ENCODE data around the gene AP1G2. TPM values are rescaled to one million over a fixed set of nuclear protein-coding genes. Genes with fewer than 3 reads are reported as not detected.
A peak's percentile ranks its signal among the peaks of the same experiment; 100 is the strongest.

AP1G2 gene
- total and polyA plus RNA-seq, 2 of the 13 experiments (the other 11 are each of a cell fraction or from before 2014, with no cell fraction given): 96.9 to 611 TPM

DNA sequence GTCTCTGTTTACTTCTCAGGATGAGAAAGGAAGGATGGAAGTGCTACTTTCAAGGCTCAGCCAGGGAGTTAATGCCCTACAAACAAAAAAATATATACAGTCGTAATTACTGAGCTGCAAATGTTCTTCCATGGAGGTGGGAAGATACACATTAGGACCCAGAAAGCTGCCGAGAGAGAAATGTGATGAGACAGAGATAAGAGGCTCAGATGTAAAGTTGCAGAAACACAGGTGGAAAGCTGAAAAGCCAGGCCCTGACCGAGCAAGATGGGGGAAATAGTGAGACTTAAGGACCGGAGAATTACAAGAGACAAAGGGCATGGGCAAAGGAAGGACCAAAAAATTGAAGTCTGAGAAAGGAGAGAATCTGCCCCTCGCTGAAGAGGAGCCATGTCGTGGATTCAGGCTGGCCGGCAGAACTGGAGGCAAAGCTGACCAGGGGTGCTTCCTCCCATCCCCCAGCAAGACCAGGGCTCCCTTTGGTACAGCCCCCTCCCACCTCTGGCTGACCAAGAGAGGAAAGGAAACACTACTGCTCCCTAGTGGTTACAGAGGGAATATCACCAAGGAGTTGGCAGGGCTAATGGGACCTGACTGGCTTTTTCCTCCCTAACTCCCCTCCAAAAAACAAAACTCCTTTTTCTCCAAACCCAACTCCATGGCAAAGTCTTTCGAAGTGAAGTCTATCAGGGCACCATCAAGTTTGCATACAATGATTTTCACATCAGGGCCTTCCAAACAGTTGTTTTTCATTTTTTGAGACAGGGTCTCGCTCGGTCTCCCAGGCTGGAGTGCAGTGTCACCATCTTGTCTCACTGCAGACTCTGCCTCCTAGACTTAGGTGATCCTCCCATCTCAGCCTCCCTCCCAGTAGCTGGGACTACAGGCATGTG, 28.1 kb downstream of the AP1G2 start (continued):
- TF ChIP-seq, protein P1, sequence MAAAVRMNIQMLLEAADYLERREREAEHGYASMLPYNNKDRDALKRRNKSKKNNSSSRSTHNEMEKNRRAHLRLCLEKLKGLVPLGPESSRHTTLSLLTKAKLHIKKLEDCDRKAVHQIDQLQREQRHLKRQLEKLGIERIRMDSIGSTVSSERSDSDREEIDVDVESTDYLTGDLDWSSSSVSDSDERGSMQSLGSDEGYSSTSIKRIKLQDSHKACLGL (CRISPR knock-in tag; IDR thresholded peaks at IDR 0.05): no peak
- TF ChIP-seq ZFP37 (CRISPR knock-in tag; IDR thresholded peaks at IDR 0.05; ENCODE audit: borderline replicate concordance) (peak; percentile 89; the same call in 1 of the 2 replicates), MIER2 (CRISPR knock-in tag; IDR thresholded peaks at IDR 0.05) (peak; percentile 24; the same call in 1 of the 2 replicates), GABPA (IDR thresholded peaks at IDR 0.05; ENCODE audit: low read depth, low read length) (no peak), GABPA (CRISPR knock-in tag; IDR thresholded peaks at IDR 0.05; ENCODE audit: low read depth) (peak; percentile 38; the same call in 1 of the 2 replicates), ZFP36 (IDR thresholded peaks at IDR 0.05; ENCODE audit: borderline replicate concordance, low read depth, low read length, partially characterized antibody) (no peak), KDM2A (CRISPR knock-in tag; IDR thresholded peaks at IDR 0.05; ENCODE audit: borderline replicate concordance, low read depth) (0 out of 2 replicates have a peak, but pooled peaks have one; percentile 19), HCFC1 (IDR thresholded peaks at IDR 0.05; ENCODE audit: low read depth, low read length) (peak; percentile 12; the same call in 1 of the 2 replicates), ZNF30 (CRISPR knock-in tag; IDR thresholded peaks at IDR 0.05) (no peak), FOXJ3 (CRISPR knock-in tag; IDR thresholded peaks at IDR 0.05; ENCODE audit: borderline replicate concordance) (no peak), HNRNPH1 (optimal IDR thresholded peaks at IDR 0.05; ENCODE audit: low read depth, low read length) (no peak), HIVEP1 (CRISPR knock-in tag; IDR thresholded peaks at IDR 0.05) (0 out of 2 replicates have a peak, but pooled peaks have one; percentile 43), PAWR (CRISPR knock-in tag; IDR thresholded peaks at IDR 0.05; ENCODE audit: borderline replicate concordance) (no peak), ZNF501 (CRISPR knock-in tag; IDR thresholded peaks at IDR 0.05) (peak; percentile 69), XRCC5 (optimal IDR thresholded peaks at IDR 0.05; ENCODE audit: low read length) (peak; percentile 86), THAP11 (CRISPR knock-in tag; IDR thresholded peaks at IDR 0.05) (peak; percentile 62), POLR2G (IDR thresholded peaks at IDR 0.05; ENCODE audit: low read depth, low read length) (no peak; the same call in 1 of the 2 replicates), PRPF4 (IDR thresholded peaks at IDR 0.05; ENCODE audit: low read depth, low read length, poor library complexity, severe bottlenecking) (no peak), SMAD1 (CRISPR knock-in tag; IDR thresholded peaks at IDR 0.05; ENCODE audit: borderline replicate concordance, low read depth) (0 out of 2 replicates have a peak, but pooled peaks have one; percentile 43)
- TF ChIP-seq, protein P2, sequence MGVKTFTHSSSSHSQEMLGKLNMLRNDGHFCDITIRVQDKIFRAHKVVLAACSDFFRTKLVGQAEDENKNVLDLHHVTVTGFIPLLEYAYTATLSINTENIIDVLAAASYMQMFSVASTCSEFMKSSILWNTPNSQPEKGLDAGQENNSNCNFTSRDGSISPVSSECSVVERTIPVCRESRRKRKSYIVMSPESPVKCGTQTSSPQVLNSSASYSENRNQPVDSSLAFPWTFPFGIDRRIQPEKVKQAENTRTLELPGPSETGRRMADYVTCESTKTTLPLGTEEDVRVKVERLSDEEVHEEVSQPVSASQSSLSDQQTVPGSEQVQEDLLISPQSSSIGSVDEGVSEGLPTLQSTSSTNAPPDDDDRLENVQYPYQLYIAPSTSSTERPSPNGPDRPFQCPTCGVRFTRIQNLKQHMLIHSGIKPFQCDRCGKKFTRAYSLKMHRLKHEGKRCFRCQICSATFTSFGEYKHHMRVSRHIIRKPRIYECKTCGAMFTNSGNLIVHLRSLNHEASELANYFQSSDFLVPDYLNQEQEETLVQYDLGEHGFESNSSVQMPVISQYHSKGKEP (CRISPR knock-in tag; IDR thresholded peaks at IDR 0.05): no peak
- TF ChIP-seq, protein P3, sequence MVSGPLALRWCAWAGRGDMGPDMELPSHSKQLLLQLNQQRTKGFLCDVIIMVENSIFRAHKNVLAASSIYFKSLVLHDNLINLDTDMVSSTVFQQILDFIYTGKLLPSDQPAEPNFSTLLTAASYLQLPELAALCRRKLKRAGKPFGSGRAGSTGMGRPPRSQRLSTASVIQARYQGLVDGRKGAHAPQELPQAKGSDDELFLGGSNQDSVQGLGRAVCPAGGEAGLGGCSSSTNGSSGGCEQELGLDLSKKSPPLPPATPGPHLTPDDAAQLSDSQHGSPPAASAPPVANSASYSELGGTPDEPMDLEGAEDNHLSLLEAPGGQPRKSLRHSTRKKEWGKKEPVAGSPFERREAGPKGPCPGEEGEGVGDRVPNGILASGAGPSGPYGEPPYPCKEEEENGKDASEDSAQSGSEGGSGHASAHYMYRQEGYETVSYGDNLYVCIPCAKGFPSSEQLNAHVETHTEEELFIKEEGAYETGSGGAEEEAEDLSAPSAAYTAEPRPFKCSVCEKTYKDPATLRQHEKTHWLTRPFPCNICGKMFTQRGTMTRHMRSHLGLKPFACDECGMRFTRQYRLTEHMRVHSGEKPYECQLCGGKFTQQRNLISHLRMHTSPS (CRISPR knock-in tag; IDR thresholded peaks at IDR 0.05; ENCODE audit: low read depth): no peak
- TF ChIP-seq, protein P4, sequence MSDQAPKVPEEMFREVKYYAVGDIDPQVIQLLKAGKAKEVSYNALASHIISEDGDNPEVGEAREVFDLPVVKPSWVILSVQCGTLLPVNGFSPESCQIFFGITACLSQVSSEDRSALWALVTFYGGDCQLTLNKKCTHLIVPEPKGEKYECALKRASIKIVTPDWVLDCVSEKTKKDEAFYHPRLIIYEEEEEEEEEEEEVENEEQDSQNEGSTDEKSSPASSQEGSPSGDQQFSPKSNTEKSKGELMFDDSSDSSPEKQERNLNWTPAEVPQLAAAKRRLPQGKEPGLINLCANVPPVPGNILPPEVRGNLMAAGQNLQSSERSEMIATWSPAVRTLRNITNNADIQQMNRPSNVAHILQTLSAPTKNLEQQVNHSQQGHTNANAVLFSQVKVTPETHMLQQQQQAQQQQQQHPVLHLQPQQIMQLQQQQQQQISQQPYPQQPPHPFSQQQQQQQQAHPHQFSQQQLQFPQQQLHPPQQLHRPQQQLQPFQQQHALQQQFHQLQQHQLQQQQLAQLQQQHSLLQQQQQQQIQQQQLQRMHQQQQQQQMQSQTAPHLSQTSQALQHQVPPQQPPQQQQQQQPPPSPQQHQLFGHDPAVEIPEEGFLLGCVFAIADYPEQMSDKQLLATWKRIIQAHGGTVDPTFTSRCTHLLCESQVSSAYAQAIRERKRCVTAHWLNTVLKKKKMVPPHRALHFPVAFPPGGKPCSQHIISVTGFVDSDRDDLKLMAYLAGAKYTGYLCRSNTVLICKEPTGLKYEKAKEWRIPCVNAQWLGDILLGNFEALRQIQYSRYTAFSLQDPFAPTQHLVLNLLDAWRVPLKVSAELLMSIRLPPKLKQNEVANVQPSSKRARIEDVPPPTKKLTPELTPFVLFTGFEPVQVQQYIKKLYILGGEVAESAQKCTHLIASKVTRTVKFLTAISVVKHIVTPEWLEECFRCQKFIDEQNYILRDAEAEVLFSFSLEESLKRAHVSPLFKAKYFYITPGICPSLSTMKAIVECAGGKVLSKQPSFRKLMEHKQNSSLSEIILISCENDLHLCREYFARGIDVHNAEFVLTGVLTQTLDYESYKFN (CRISPR knock-in tag; conservative IDR thresholded peaks at IDR 0.05): 0 out of 2 replicates have a peak, but pooled peaks have one; percentile 7
